Neuronal stem cell (in vitro differentiated cells): ENCODE results near the gene PVALB.
A peak's percentile ranks its signal among the peaks of the same experiment; 100 is the strongest.

Source experiments
- DNase-seq: peaks from one replicate; pipeline ENCODE4 v3.0.0-alpha.2; 2013; ENCODE audit warnings: low spot score
- H2AFZ ChIP-seq: one replicate; pipeline ENCODE4 v1.6.1; 2013; ENCODE audit warnings: mild to moderate bottlenecking, low read length, inconsistent platforms
- H2AK5ac ChIP-seq: 2 replicates; pipeline ENCODE4 v1.6.1; 2013; ENCODE audit warnings: low read depth, mild to moderate bottlenecking, inconsistent platforms, low read length, moderate library complexity, mixed read lengths
- H2BK120ac ChIP-seq: 2 replicates; pipeline ENCODE4 v1.6.1; 2013; ENCODE audit warnings: low read depth, mild to moderate bottlenecking, inconsistent platforms, low read length, moderate library complexity, mixed read lengths
- H2BK12ac ChIP-seq: one replicate; pipeline ENCODE4 v1.6.1; 2013; ENCODE audit warnings: low read length, inconsistent platforms
- H2BK15ac ChIP-seq: 2 replicates; pipeline ENCODE4 v1.6.1; 2013; ENCODE audit warnings: mild to moderate bottlenecking, low read length, inconsistent platforms, mixed read lengths
- H2BK5ac ChIP-seq: one replicate; pipeline ENCODE4 v1.6.1; 2013; ENCODE audit warnings: inconsistent platforms, mild to moderate bottlenecking, low read length, moderate library complexity
- H3K14ac ChIP-seq: one replicate; pipeline ENCODE4 v1.6.1; 2013; ENCODE audit warnings: low read length, inconsistent platforms
- H3K18ac ChIP-seq: 2 replicates; pipeline ENCODE4 v1.6.1; 2013; ENCODE audit warnings: low read length, inconsistent platforms
- H3K23ac ChIP-seq: 2 replicates; pipeline ENCODE4 v1.6.1; 2013; ENCODE audit warnings: low read depth, mild to moderate bottlenecking, mixed read lengths, low read length, inconsistent platforms; ENCODE audit not compliant: poor library complexity
- H3K27ac ChIP-seq: replicated peaks from 3 replicates; pipeline ENCODE4 v1.5.1; 2013; ENCODE audit warnings: low read length, inconsistent platforms
- H3K27me3 ChIP-seq, 3 experiments: 2 replicates each; pipeline ENCODE4 v1.6.1; 2013; ENCODE audit warnings: low read length in 3 of 3, mild to moderate bottlenecking in 2 of 3, inconsistent platforms in 1 of 3, low read depth in 1 of 3, mixed read lengths in 1 of 3, moderate library complexity in 1 of 3; ENCODE audit not compliant: control insufficient read depth in 3 of 3, insufficient read depth in 3 of 3
- H3K36me3 ChIP-seq, 2 donors: replicated peaks in 1 of 2; 2 replicates each; pipeline ENCODE4 v1.6.1; 2013; ENCODE audit warnings: low read length in 2 of 2; ENCODE audit not compliant: control insufficient read depth in 2 of 2, insufficient read depth in 2 of 2
- H3K4ac ChIP-seq: 2 replicates; pipeline ENCODE4 v1.6.1; 2013; ENCODE audit warnings: inconsistent platforms, mild to moderate bottlenecking, low read length, moderate library complexity
- H3K4me1 ChIP-seq, 2 donors: 1 replicate in 1 of 2; 2 replicates in 1 of 2; pipeline ENCODE4 v1.6.1; 2013; ENCODE audit warnings: low read length in 2 of 2, low read depth in 1 of 2; ENCODE audit not compliant: control insufficient read depth in 2 of 2, insufficient read depth in 1 of 2
- H3K4me2 ChIP-seq: one replicate; pipeline ENCODE4 v1.6.1; 2013; ENCODE audit warnings: mild to moderate bottlenecking, low read length, inconsistent platforms; ENCODE audit not compliant: insufficient read depth, poor library complexity, severe bottlenecking
- H3K4me3 ChIP-seq, 2 donors: 2 replicates each; pipeline ENCODE4 v1.5.1; 2013; ENCODE audit warnings: low read length in 2 of 2, mild to moderate bottlenecking in 2 of 2, inconsistent platforms in 1 of 2, moderate library complexity in 1 of 2
- H3K79me1 ChIP-seq: one replicate; pipeline ENCODE4 v1.6.1; 2013; ENCODE audit warnings: low read depth, mild to moderate bottlenecking, inconsistent platforms, low read length, moderate library complexity
- H3K9ac ChIP-seq: one replicate; pipeline ENCODE4 v1.6.1; 2013; ENCODE audit warnings: mild to moderate bottlenecking, low read depth, low read length, inconsistent platforms; ENCODE audit not compliant: poor library complexity
- H3K9me3 ChIP-seq, 2 donors: replicated peaks in 1 of 2; 2 replicates each; pipeline versions ENCODE3 to v1.6.1; 2013; ENCODE audit warnings: low read length in 2 of 2, mild to moderate bottlenecking in 2 of 2, inconsistent platforms in 1 of 2, low read depth in 1 of 2, mixed read lengths in 1 of 2, moderate library complexity in 1 of 2; ENCODE audit not compliant: control insufficient read depth in 2 of 2, insufficient read depth in 1 of 2
- H4K8ac ChIP-seq: one replicate; pipeline ENCODE4 v1.6.1; 2013; ENCODE audit warnings: low read depth, mild to moderate bottlenecking, inconsistent platforms, low read length, moderate library complexity
- H4K91ac ChIP-seq: one replicate; pipeline ENCODE4 v1.6.1; 2013; ENCODE audit warnings: low read length, low read depth, mild to moderate bottlenecking, inconsistent platforms; ENCODE audit not compliant: poor library complexity
- WGBS, 2 donors: extraction: QIAGEN DNeasy Blood & Tissue Kit; methylation state at CpG; one replicate each; pipeline ENCODE4 v1.1.7; 2013; ENCODE audit warnings: missing lambda C conversion rate in 2 of 2, mixed read lengths in 1 of 2; ENCODE audit not compliant: insufficient read length in 2 of 2, insufficient replicate concordance in 1 of 2; ENCODE audit errors: extremely low coverage in 2 of 2; 5-methylcytosine and 5-hydroxymethylcytosine counted together

The PVALB gene

DNA sequence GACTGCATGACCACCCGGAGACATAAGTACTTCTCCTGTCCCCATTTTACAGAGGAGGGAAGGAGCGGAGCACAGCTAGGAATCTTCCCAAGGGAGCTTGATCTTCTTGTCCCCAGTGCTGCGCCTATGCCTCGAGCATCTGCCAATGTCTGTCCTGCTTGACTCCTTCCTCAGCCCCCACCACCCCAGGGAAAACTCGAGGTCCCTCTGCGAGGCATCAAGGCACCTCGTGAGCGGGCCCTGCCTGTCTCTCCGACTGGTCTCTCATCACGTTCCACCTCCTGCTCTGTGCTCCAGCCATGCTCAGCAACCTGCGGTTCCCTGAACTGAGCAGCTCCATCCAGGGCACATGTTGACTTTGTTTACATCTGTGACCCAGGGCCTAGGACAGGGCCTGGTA is 46.4 kb upstream of the PVALB start:
- no peak overlapping the region for H4K8ac ChIP-seq
- no peak overlapping the region for H3K4ac ChIP-seq
- H3K9ac ChIP-seq: no peak overlapping the region
- WGBS, 2 donors: no CpG with 5 or more reads among the region's 11 CpGs
- no peaks in the 10 kb centered on the region for H3K36me3 ChIP-seq
- H3K18ac ChIP-seq: no peak overlapping the region
- H3K23ac ChIP-seq: no peak overlapping the region
- no peaks in the 10 kb centered on the region for H3K79me1 ChIP-seq
- no peak overlapping the region for H3K14ac ChIP-seq
- H2BK120ac ChIP-seq: no peak overlapping the region
- no peak overlapping the region for H4K91ac ChIP-seq
- no peak overlapping the region for H2BK15ac ChIP-seq
- H3K4me2 ChIP-seq: no peak overlapping the region
- H3K27ac ChIP-seq: no peak overlapping the region
- no peak overlapping the region for H2BK5ac ChIP-seq
- H2BK12ac ChIP-seq: no peak overlapping the region
- no peaks in the 10 kb centered on the region for H3K4me1 ChIP-seq
- no peak overlapping the region for H2AFZ ChIP-seq
- no peak overlapping the region for H3K4me3 ChIP-seq
- no peaks in the 10 kb centered on the region for H3K9me3 ChIP-seq
- no peak for DNase-seq
- peaks cover 0 to 50% (median 0%) of the 10 kb centered on the region in 3 experiments for H3K27me3 ChIP-seq
- H2AK5ac ChIP-seq: no peak overlapping the region

DNA sequence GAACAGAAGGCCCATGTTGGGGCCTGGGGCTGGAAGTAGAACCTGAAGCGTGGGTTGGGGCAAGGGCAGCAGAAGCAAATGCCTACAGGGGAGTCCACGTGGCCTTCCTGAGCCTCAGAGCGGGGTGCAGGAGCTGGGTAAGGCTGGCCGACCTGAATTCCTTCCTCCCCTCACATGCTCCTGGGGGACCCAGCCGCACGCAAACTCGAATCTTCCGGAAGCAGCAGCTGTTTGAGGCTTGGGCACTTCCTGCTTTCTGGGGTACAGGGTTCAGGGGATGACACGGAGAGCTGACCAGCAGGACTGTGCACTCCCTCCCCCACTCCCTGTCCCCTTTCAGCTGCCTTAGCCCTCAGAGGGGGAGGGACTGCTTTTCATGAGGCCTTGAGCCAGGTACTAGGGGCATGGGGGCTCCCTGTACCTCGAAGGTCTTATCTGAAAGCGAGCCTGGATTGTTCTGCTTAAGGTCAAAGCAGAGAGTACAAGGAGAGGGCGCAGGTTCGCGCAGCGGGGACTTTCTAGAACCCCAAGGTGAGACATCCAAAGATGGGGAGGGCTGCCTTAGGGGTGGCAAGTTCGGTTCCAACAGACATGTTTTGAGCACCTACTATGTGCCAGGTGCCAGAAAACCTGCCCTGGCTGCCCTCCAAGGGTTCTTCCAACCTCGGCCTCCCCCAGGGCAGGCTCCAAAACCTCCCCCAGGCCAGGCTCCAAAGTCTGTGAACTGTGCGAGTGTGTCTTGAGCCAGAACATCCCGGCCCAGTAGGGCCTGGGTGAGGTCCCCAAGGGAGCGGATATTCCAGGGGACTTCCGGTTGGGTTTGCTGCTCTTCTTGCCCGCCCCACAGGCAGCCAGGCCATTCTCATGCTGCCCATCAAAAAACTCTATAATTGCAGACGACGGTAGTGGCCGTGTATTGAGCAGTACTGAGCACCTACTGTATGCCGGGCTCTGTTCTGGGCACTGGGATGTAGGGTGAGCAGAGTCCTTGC is 45.7 kb upstream of the PVALB start:
- Histone ChIP-seq H3K27me3 (peaks cover 0 to 57% (median 5%) of the 10 kb centered on the region in 3 experiments), H2AFZ (no peak overlapping the region), H3K9me3 (no peaks in the 10 kb centered on the region), H3K79me1 (no peaks in the 10 kb centered on the region), H3K27ac (no peak overlapping the region), H3K4me1 (no peaks in the 10 kb centered on the region), H3K4me3 (no peak overlapping the region), H3K36me3 (no peaks in the 10 kb centered on the region), H2BK120ac (no peak overlapping the region), H4K8ac (no peak overlapping the region), H3K23ac (no peak overlapping the region), H3K4ac (no peak overlapping the region), H3K14ac (no peak overlapping the region), H2BK5ac (no peak overlapping the region), H4K91ac (no peak overlapping the region), H3K18ac (peak overlapping the region; percentile 61), H3K9ac (no peak overlapping the region), H2BK15ac (peak overlapping the region; percentile 16), H3K4me2 (no peak overlapping the region), H2BK12ac (no peak overlapping the region), H2AK5ac (peak overlapping the region; percentile 56)
- DNase-seq: no peak
- no CpG with 5 or more reads among the region's 26 CpGs for WGBS, 2 donors

DNA sequence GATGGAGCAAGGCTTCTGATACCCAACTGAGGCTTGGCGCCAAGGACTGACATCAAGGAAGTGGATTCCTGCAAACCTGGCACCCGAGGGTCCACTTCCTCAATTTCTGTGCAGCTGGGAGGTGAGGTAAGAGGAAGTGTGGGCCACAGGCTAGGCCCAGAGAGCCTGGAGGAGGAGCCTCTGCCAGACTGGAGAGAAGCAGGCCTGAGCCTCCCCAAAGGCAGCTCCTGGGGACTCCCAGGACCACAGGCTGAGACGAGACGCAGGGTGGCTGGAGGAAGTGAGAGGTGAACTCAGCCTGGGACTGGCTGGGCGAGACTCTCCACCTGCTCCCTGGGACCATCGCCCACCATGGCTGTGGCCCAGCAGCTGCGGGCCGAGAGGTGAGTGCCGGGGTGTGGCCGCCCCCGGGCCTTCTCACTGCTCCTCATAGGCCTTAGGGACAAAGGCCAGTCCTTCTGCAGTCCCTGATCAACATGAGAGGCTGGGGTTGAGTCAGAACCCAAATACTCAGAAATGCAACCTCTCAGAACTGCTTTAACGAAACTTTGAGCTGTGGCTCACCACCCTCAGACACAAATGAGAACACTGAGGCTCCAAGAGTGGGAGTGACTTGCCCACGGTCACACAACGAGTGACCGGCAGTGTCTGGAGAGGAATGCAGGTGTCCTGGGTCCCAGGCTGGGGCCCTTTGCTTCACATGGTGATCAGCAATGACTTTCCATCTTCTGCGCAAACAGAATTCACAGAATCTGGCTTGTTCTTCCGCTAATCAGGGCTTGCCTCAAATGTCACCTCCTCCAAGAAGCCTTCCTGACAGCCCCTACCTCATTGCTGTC is 44.2 kb upstream of the PVALB start, which contains the start of gene NCF4:
NCF4 (plus strand) TSS at position 186 of the 839 bp plus-strand sequence; CDS start at position 352, 166 bp downstream.
- H3K4me1 ChIP-seq: peaks cover 0 to 1% of the 10 kb centered on the region in 2 donors
- peaks cover 0 to 60% (median 17%) of the 10 kb centered on the region in 3 experiments for H3K27me3 ChIP-seq
- no peak within 1 kb of the TSS for H3K9ac ChIP-seq
- H2BK120ac ChIP-seq: no peak within 1 kb of the TSS
- H3K27ac ChIP-seq: no peak within 1 kb of the TSS
- H2AFZ ChIP-seq: no peak within 1 kb of the TSS
- WGBS, 2 donors: no CpG with 5 or more reads among the region's 17 CpGs
- no peak within 1 kb of the TSS for H3K18ac ChIP-seq
- H3K4me2 ChIP-seq: no peak within 1 kb of the TSS
- H3K23ac ChIP-seq: no peak within 1 kb of the TSS
- DNase-seq: no peak
- H3K14ac ChIP-seq: no peak within 1 kb of the TSS
- no peak within 1 kb of the TSS for H2BK15ac ChIP-seq
- H3K36me3 ChIP-seq: no peaks in the 10 kb centered on the region
- H2BK12ac ChIP-seq: no peak within 1 kb of the TSS
- no peaks in the 10 kb centered on the region for H3K79me1 ChIP-seq
- H2BK5ac ChIP-seq: no peak within 1 kb of the TSS
- peak within 1 kb of the TSS; percentile 75 for H2AK5ac ChIP-seq
- no peak within 1 kb of the TSS for H4K91ac ChIP-seq
- H3K9me3 ChIP-seq: no peaks in the 10 kb centered on the region
- no peak within 1 kb of the TSS for H3K4me3 ChIP-seq
- no peak within 1 kb of the TSS for H3K4ac ChIP-seq
- H4K8ac ChIP-seq: no peak within 1 kb of the TSS
